Brain microvascular endothelial cell (primary cell): ENCODE measurements around the gene TMEM132D.
"Not testable (repeated sequence)": the region's sequence is repeated elsewhere in the genome, so short reads cannot be mapped to it uniquely, and the experiment has no call there.

ENCODE experiments used
- DNase-seq: peaks from one replicate; pipeline ENCODE4 v3.0.0-alpha.2; 2020
- H3K27ac ChIP-seq: fragments of 250-450 bp; sonication (Bioruptor Pico); 2 replicates; pipeline ENCODE4 v1.5.1; 2020; ENCODE audit warnings: mild to moderate bottlenecking, moderate library complexity
- H3K27me3 ChIP-seq: fragments of 250-450 bp; sonication (Bioruptor Pico); replicated peaks from 2 replicates; pipeline ENCODE4 v1.5.1; 2020; ENCODE audit warnings: mild to moderate bottlenecking
- H3K36me3 ChIP-seq: fragments of 250-450 bp; sonication (Bioruptor Pico); replicated peaks from 2 replicates; pipeline ENCODE4 v1.5.1; 2020; ENCODE audit warnings: mild to moderate bottlenecking
- H3K4me3 ChIP-seq: 2 replicates; pipeline ENCODE4 v1.5.1; 2011; ENCODE audit warnings: low read depth, mild to moderate bottlenecking, control low read depth, low read length, moderate library complexity
- in situ Hi-C: cut with HindIII; loops from 2 replicates; pipeline ENCODE4 v1.10.0; 2017; ENCODE audit warnings: low sequenced_read_pairs, low pct_ligation_motif_present
- TF ChIP-seq, protein P1 (sequence below): IDR thresholded peaks from 2 replicates; pipeline ENCODE4 v1.5.1; 2011; ENCODE audit warnings: low read depth, mild to moderate bottlenecking, moderate library complexity, low read length, control low read depth, inconsistent platforms; ENCODE audit errors: missing control alignments

TMEM132D gene

DNA sequence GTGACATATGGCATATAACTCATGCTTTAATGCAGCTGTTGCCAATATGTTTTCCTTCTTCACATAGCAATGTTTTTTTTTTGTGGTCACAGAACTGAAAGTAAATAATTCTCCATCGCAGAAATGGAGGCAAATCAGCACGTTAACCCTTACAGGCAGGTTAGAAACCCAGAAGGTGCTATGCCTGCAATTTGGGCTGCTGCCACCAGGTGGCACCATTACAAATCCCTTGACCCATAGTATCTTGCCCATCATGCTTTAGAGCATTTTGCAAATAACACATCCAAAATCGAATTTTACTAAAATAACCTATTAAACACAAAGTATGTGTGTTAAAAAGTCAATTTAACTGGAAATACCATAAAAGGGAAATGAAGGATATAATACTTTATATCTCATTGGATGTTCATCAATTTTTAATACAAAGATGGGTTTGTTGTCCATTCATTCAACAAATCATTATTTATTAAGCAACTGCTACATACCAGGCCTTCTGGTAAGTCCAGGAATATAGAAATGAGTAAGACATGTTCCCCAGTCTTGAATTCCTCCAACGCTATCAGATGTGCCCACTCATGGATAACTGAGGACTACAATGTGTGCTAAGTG is 710.5 kb downstream of the TMEM132D start:
- no peaks in the 10 kb centered on the region for H3K27me3 ChIP-seq
- no peaks in the 10 kb centered on the region for H3K36me3 ChIP-seq
- in situ Hi-C loops, result no loop called here
- TF ChIP-seq, protein P1, sequence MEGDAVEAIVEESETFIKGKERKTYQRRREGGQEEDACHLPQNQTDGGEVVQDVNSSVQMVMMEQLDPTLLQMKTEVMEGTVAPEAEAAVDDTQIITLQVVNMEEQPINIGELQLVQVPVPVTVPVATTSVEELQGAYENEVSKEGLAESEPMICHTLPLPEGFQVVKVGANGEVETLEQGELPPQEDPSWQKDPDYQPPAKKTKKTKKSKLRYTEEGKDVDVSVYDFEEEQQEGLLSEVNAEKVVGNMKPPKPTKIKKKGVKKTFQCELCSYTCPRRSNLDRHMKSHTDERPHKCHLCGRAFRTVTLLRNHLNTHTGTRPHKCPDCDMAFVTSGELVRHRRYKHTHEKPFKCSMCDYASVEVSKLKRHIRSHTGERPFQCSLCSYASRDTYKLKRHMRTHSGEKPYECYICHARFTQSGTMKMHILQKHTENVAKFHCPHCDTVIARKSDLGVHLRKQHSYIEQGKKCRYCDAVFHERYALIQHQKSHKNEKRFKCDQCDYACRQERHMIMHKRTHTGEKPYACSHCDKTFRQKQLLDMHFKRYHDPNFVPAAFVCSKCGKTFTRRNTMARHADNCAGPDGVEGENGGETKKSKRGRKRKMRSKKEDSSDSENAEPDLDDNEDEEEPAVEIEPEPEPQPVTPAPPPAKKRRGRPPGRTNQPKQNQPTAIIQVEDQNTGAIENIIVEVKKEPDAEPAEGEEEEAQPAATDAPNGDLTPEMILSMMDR, result peak; percentile 84
- no peak overlapping the region for H3K27ac ChIP-seq
- peak; percentile 53 for DNase-seq
- H3K4me3 ChIP-seq, result no peak overlapping the region

DNA sequence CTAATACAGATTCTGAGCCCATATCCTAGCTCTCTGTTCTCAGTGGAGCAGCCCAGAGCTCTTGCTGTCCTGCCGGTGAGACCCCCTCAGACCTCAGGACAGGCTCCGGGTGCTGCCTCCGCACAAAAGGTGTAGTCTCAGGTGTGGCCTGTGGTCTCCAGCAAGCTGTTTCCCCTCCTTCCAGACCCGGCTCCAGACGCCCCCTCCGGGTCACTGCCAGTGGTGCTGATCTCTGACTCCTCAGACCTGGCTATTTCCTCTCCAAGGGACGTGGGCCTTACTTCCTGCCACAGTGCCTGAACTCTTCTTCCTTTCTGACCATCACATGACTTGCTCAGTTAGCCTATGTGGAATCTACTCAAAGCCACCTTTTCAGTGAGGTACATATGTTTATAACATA is 713.0 kb downstream of the TMEM132D start:
- in situ Hi-C loops, result no loop called here
- no peak for DNase-seq
- H3K4me3 ChIP-seq, result no peak overlapping the region
- no peaks in the 10 kb centered on the region for H3K36me3 ChIP-seq
- H3K27me3 ChIP-seq, result no peaks in the 10 kb centered on the region
- TF ChIP-seq, protein P1, result no peak
- no peak overlapping the region for H3K27ac ChIP-seq

DNA sequence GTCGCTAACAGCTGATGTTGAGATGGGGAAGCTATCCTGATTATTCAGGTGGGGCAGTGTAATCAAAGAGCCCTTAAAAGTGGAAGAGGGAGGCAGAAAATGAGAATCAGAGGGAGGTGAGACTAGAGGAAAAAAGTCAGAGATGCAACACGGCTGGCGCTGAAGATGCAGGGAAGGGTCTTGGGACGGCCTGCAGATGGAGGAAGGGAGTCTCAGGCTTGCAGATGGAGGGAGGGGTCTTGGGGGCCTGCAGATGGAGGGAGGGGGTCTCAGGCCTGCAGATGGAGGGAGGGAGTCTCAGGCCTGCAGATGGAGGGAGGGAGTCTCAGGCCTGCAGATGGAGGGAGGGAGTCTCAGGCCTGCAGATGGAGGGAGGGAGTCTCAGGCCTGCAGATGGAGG is 713.9 kb downstream of the TMEM132D start:
- H3K36me3 ChIP-seq, H3K27me3 ChIP-seq, DNase-seq, H3K4me3 ChIP-seq, H3K27ac ChIP-seq, in situ Hi-C loops: not testable (repeated sequence)

DNA sequence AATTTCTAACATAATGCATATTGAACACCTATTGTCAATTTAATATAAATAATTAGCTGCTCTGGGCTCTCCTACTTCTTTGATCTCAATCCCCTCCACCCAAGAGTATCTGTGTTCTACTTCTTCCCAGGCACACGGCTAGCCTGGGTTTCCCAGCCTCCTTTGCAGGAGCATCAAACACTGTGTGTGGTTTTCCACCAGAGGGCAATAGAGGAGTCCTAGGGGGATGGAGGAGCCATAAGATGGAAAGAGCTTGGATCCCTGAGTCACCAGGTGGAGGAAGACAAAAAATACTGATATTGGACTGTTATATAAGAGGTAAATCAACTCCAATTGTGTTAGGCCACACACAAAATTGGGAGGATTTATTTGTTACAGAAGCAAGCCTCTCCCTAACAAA is 716.9 kb downstream of the TMEM132D start:
- in situ Hi-C loops, result no loop called here
- no peak overlapping the region for H3K4me3 ChIP-seq
- H3K27me3 ChIP-seq, result no peaks in the 10 kb centered on the region
- H3K36me3 ChIP-seq, result no peaks in the 10 kb centered on the region
- TF ChIP-seq, protein P1, result peak; percentile 55
- no peak overlapping the region for H3K27ac ChIP-seq
- DNase-seq, result no peak

DNA sequence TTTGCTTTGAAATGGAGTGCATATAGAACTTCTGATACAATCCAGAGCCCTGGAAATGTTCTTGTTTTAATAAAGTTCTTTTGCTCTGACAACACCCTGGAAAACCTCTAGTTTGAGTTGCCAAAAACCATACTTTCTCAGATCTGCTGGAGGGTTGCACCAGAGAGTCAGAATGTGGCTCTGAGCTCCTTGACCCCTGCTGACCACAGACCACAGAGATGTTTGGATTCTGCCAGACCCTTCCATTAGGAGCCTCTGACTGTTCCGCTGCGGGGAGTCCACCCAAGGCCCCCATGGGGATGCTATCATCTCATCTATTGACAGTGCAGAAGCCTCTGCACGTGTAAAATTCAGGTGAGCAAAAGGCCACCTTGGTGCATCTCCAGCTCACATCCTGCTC is 718.0 kb downstream of the TMEM132D start:
- Histone ChIP-seq H3K27me3 (no peaks in the 10 kb centered on the region), H3K4me3 (no peak overlapping the region), H3K27ac (no peak overlapping the region), H3K36me3 (no peaks in the 10 kb centered on the region)
- DNase-seq, result peak; percentile 76
- TF ChIP-seq, protein P1, result no peak
- in situ Hi-C loops, result no loop called here

DNA sequence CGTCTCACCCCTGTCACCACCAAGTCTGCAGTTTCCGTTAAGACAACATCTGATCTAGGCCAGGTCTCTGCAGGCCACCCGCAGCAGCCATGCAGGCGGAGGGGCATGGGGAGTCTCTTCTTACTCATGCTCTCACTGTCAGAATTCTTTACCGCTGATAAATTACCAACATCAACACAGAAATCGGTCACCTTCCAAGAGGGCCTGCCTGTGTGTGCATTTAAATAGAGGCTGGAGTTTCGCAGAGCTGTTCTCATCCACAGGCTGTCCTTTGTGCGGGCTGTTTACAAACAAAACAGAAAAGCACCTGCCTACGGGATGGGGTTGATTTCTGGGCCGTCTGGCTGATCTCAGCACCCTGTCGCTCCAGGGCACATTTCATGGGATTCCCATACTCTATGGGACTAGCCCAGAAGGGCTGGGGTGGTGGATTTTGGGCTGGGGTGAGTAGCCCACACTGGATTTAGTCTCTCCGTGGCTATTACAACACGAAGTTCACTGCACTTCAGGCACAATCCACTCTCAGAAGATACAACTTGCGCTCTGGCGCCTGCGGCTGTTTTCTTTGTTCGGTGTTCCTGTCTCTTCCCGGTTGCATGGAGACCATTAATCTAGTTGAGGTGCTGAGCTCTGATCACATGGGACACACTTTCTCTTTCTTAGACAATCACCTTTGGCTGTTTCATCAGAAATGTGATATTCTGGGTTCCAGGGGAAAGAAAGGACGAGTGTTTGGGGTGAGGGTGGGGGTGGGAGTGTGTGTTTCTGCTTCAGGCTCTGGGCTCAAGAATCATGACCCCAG is 719.5 kb downstream of the TMEM132D start:
- H3K27me3 ChIP-seq, result no peaks in the 10 kb centered on the region
- no peaks in the 10 kb centered on the region for H3K36me3 ChIP-seq
- TF ChIP-seq, protein P1, result no peak
- in situ Hi-C loops, result no loop called here
- no peak overlapping the region for H3K27ac ChIP-seq
- H3K4me3 ChIP-seq, result no peak overlapping the region
- DNase-seq, result peak; percentile 35
